GM12892 (cell line): Measurements from ENCODE around the gene GCSH.

Experiments used
- DNase-seq: peaks from one replicate; pipeline ENCODE4 v3.0.0; 2011; ENCODE audit not compliant: insufficient read length
- FAIRE-seq: peaks from 2 replicates; lab custom pipeline; 2011; peaks lifted over from hg19 to GRCh38; lab: Jason Lieb, UNC
- POLR2A ChIP-seq: IDR thresholded peaks from 2 replicates; pipeline ENCODE4 v1.6.1; 2011; ENCODE audit warnings: low read depth, low read length, control low read depth
- POLR2AphosphoS5 ChIP-seq: IDR thresholded peaks from 2 replicates; pipeline ENCODE4 v1.6.1; 2011; ENCODE audit warnings: low read depth, low read length, control low read depth
- TAF1 ChIP-seq: IDR thresholded peaks from 2 replicates; pipeline ENCODE4 v1.6.1; 2011; ENCODE audit warnings: low read depth, mild to moderate bottlenecking, control low read depth, low read length, borderline replicate concordance

GCSH gene

GRCh38 chr16:81096715-81097208, 567 bp upstream of the GCSH start:
- DNase-seq, result no peak
- TF ChIP-seq POLR2A, result no peak
- no peak for TF ChIP-seq TAF1
- no peak for TF ChIP-seq POLR2AphosphoS5
- FAIRE-seq, result no peak

- no peak for FAIRE-seq
- TF ChIP-seq POLR2AphosphoS5 (no peak), POLR2A (no peak), TAF1 (no peak)
- DNase-seq, result no peak
Measured at GRCh38 chr16:81095653-81095952, 592 bp downstream of the GCSH start.

GRCh38 chr16:81094771-81095251, 1.4 kb downstream of the GCSH start:
- FAIRE-seq (no peak), DNase-seq (no peak)

GRCh38 chr16:81088836-81089235, 7.4 kb downstream of the GCSH start:
- DNase-seq (no peak), FAIRE-seq (no peak)
- no peak for TF ChIP-seq TAF1
- TF ChIP-seq POLR2AphosphoS5, result no peak
- TF ChIP-seq POLR2A, result no peak

More at GRCh38 chr16:81094771-81095251, 1.4 kb downstream of the GCSH start:
- TF ChIP-seq POLR2AphosphoS5 (no peak), TAF1 (no peak), POLR2A (no peak)

GRCh38 chr16:81081014-81081413, 15.2 kb downstream of the GCSH start:
- no peak for FAIRE-seq
- no peak for DNase-seq
- no peak for TF ChIP-seq TAF1
- TF ChIP-seq POLR2A, result no peak
- TF ChIP-seq POLR2AphosphoS5, result no peak

GRCh38 chr16:81080233-81080632, 16.0 kb downstream of the GCSH start:
- DNase-seq (no peak), FAIRE-seq (no peak)
- no peak for TF ChIP-seq POLR2AphosphoS5
- no peak for TF ChIP-seq POLR2A
- no peak for TF ChIP-seq TAF1

- TF ChIP-seq POLR2A (peak; percentile 81), TAF1 (no peak; the same call in none of the 2 replicates), POLR2AphosphoS5 (peak; percentile 79)
- DNase-seq (peak; percentile 93), FAIRE-seq (peak; percentile 99)
Measured at GRCh38 chr16:81077076-81077940, 18.9 kb downstream of the GCSH start, which contains the start of gene C16orf46. Gene C16orf46 (minus strand): TSS chr16:81077238. CDS start chr16:81063955, 13,283 bp downstream.

GRCh38 chr16:81076566-81077075, 19.6 kb downstream of the GCSH start:
- TF ChIP-seq POLR2AphosphoS5, result no peak
- no peak for TF ChIP-seq POLR2A
- TF ChIP-seq TAF1, result no peak; the same call in 1 of the 2 replicates
- FAIRE-seq, result no peak
- DNase-seq, result peak; percentile 63

GRCh38 chr16:81073560-81074330, 22.4 kb downstream of the GCSH start:
- no peak for DNase-seq
- TF ChIP-seq POLR2AphosphoS5, result no peak
- TF ChIP-seq TAF1, result no peak
- no peak for FAIRE-seq

GRCh38 chr16:81071805-81072204, 24.4 kb downstream of the GCSH start:
- no peak for TF ChIP-seq TAF1
- TF ChIP-seq POLR2AphosphoS5, result no peak
- TF ChIP-seq POLR2A, result no peak
- FAIRE-seq (no peak), DNase-seq (no peak)

GRCh38 chr16:81070979-81071378, 25.2 kb downstream of the GCSH start:
- DNase-seq (no peak), FAIRE-seq (no peak)
- TF ChIP-seq POLR2A, result no peak
- TF ChIP-seq POLR2AphosphoS5, result no peak
- TF ChIP-seq TAF1, result no peak

GRCh38 chr16:81069063-81069462, 27.1 kb downstream of the GCSH start:
- no peak for FAIRE-seq
- DNase-seq, result no peak
- TF ChIP-seq POLR2A, result no peak
- no peak for TF ChIP-seq TAF1
- no peak for TF ChIP-seq POLR2AphosphoS5

- DNase-seq, result no peak
- TF ChIP-seq TAF1 (no peak), POLR2AphosphoS5 (no peak), POLR2A (no peak)
- no peak for FAIRE-seq
Measured at GRCh38 chr16:81067166-81067565, 29.0 kb downstream of the GCSH start.
